ENCODE data around the gene TNIK.

DNA sequence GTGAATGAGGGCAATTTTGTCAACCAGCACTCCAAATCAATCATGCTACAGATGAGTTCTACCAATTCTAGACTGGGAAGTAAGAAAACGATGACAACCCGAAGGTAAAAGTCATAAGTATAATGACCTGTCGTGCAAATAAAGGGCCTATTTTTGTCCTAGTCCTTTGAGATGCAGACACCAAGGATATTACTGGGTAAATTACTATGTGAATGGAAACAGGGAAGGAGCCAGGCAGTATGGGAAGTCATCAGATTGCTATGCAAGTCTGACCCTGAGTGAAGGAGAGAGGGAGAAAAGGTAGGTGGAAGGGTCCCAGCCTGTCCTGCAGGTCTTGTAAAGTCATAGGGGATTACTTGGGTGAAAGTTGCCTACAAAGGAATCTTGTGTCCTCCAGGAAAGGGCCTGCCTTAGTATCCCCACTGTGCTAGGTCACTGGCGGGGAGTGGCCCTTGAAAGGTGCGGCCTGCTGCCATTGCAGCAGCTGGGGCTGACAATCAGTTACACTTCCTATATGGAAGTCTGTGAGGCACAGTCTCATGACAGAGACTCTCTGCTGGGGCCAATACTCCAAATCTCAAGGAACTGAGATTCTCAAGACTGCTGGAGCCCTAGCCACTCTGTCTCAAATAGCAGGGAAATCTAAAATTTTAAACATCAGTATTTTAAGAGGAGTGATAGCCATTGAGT lies 283.8 kb downstream of the TNIK start:
- TF ChIP-seq, protein P1, sequence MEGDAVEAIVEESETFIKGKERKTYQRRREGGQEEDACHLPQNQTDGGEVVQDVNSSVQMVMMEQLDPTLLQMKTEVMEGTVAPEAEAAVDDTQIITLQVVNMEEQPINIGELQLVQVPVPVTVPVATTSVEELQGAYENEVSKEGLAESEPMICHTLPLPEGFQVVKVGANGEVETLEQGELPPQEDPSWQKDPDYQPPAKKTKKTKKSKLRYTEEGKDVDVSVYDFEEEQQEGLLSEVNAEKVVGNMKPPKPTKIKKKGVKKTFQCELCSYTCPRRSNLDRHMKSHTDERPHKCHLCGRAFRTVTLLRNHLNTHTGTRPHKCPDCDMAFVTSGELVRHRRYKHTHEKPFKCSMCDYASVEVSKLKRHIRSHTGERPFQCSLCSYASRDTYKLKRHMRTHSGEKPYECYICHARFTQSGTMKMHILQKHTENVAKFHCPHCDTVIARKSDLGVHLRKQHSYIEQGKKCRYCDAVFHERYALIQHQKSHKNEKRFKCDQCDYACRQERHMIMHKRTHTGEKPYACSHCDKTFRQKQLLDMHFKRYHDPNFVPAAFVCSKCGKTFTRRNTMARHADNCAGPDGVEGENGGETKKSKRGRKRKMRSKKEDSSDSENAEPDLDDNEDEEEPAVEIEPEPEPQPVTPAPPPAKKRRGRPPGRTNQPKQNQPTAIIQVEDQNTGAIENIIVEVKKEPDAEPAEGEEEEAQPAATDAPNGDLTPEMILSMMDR (IDR thresholded peaks at IDR 0.05): no peak
- no peak for TF ChIP-seq POLR2A (IDR thresholded peaks at IDR 0.05)
- TF ChIP-seq POLR2AphosphoS5 (IDR thresholded peaks at IDR 0.05): no peak

Data from breast epithelium (tissue), 3 donors.